DND-41 (cell line): ENCODE data around the gene TIPARP.

Source experiments
- ATAC-seq: fragments of 200-7000 bp; cut with Tn5 transposase; 3 replicates; pipeline ENCODE4 v1.9.1; 2021; ENCODE audit warnings: low read depth; ENCODE audit not compliant: insufficient read depth
- DNase-seq: peaks from one replicate; pipeline ENCODE4 v3.0.0-alpha.2; 2020
- H2AFZ ChIP-seq: 2 replicates; pipeline ENCODE4 v1.6.0; 2012; ENCODE audit warnings: low read depth, low read length
- H3K27ac ChIP-seq: 2 replicates; pipeline ENCODE4 v1.5.1; 2012; ENCODE audit warnings: low read length, inconsistent platforms
- H3K27me3 ChIP-seq: fragments of 200-600 bp; sonication (generic); 2 replicates; pipeline ENCODE4 v1.6.0; 2012; ENCODE audit warnings: low read length, mild to moderate bottlenecking, inconsistent platforms; ENCODE audit not compliant: insufficient read depth, poor library complexity
- H3K36me3 ChIP-seq: 2 replicates; pipeline ENCODE4 v1.5.1; 2012; ENCODE audit warnings: low read length, inconsistent platforms; ENCODE audit not compliant: insufficient read depth
- H3K4me1 ChIP-seq: 2 replicates; pipeline ENCODE4 v1.5.1; 2012; ENCODE audit warnings: mild to moderate bottlenecking, low read length; ENCODE audit not compliant: insufficient read depth
- H3K4me2 ChIP-seq: 2 replicates; pipeline ENCODE4 v1.6.0; 2012; ENCODE audit warnings: mild to moderate bottlenecking, moderate library complexity, low read length, inconsistent platforms; ENCODE audit not compliant: insufficient read depth
- H3K4me3 ChIP-seq, 2 experiments: fragments of 200-600 bp in 1 of 2; shearing (Covaris generic) in 1 of 2; 2 replicates each; pipeline ENCODE4 v1.5.1; 2012 to 2016; ENCODE audit warnings: inconsistent platforms in 2 of 2, low read length in 2 of 2, mild to moderate bottlenecking in 2 of 2, low read depth in 1 of 2, moderate library complexity in 1 of 2
- H3K79me2 ChIP-seq: 2 replicates; pipeline ENCODE4 v1.6.0; 2012; ENCODE audit warnings: low read length, inconsistent platforms; ENCODE audit not compliant: insufficient read depth
- H3K9ac ChIP-seq: 2 replicates; pipeline ENCODE4 v1.6.0; 2012; ENCODE audit warnings: low read depth, mild to moderate bottlenecking, inconsistent platforms, low read length, moderate library complexity
- H3K9me3 ChIP-seq: 2 replicates; pipeline ENCODE4 v1.5.1; 2012; ENCODE audit warnings: low read length, moderate library complexity, mild to moderate bottlenecking, inconsistent platforms; ENCODE audit not compliant: insufficient read depth, severe bottlenecking
- H4K20me1 ChIP-seq: 2 replicates; pipeline ENCODE4 v1.6.0; 2012; ENCODE audit warnings: low read length; ENCODE audit not compliant: insufficient read depth
- CTCF ChIP-seq: IDR thresholded peaks from 2 replicates; pipeline ENCODE4 v1.5.1; 2012; ENCODE audit warnings: borderline replicate concordance, low read length, moderate library complexity, mild to moderate bottlenecking; ENCODE audit not compliant: poor library complexity, severe bottlenecking; ENCODE audit errors: extremely low read depth
- EZH2 ChIP-seq: IDR thresholded peaks from 3 replicates; pipeline ENCODE4 v1.6.1; 2012; ENCODE audit warnings: borderline replicate concordance, low read depth, mild to moderate bottlenecking, moderate library complexity, low read length, inconsistent platforms; ENCODE audit not compliant: severe bottlenecking

The TIPARP gene

GRCh38 chr3:156689608-156690007 is 15.2 kb downstream of the TIPARP start:
- Histone ChIP-seq H3K27me3 (no peaks in the 10 kb centered on the region), H3K4me2 (no peak overlapping the region), H3K4me3 (no peak overlapping the region), H4K20me1 (peaks cover 20% of the 10 kb centered on the region; the same call in 1 of the 2 replicates), H3K4me1 (peaks cover 4% of the 10 kb centered on the region; the same call in 1 of the 2 replicates), H3K9me3 (no peaks in the 10 kb centered on the region), H3K9ac (no peak overlapping the region), H2AFZ (no peak overlapping the region), H3K36me3 (peaks cover 16% of the 10 kb centered on the region; the same call in 1 of the 2 replicates), H3K27ac (no peak overlapping the region), H3K79me2 (peaks cover 35% of the 10 kb centered on the region)
- TF ChIP-seq CTCF: no peak
- TF ChIP-seq EZH2: no peak
- ATAC-seq: no peak
- no peak for DNase-seq

- H3K9me3 ChIP-seq: no peaks in the 10 kb centered on the region
- no peak overlapping the region for H3K9ac ChIP-seq
- no peaks in the 10 kb centered on the region for H3K4me1 ChIP-seq
- peaks cover 19% of the 10 kb centered on the region for H3K79me2 ChIP-seq
- peaks cover 12% of the 10 kb centered on the region; the same call in 1 of the 2 replicates for H4K20me1 ChIP-seq
- no peak overlapping the region for H3K4me3 ChIP-seq
- peaks cover 36% of the 10 kb centered on the region for H3K36me3 ChIP-seq
- no peak overlapping the region for H3K27ac ChIP-seq
- H3K4me2 ChIP-seq: no peak overlapping the region
- H3K27me3 ChIP-seq: no peaks in the 10 kb centered on the region
- no peak for DNase-seq
- TF ChIP-seq EZH2 (no peak), CTCF (no peak)
- H2AFZ ChIP-seq: no peak overlapping the region
- no peak for ATAC-seq
Observed at GRCh38 chr3:156691920-156692319, 17.5 kb downstream of the TIPARP start.

GRCh38 chr3:156693166-156693565 is 18.8 kb downstream of the TIPARP start:
- no peak for ATAC-seq
- H3K36me3 ChIP-seq: peaks cover 43% of the 10 kb centered on the region
- peaks cover 10% of the 10 kb centered on the region for H3K79me2 ChIP-seq
- no peak for DNase-seq
- no peak overlapping the region for H3K4me2 ChIP-seq
- H2AFZ ChIP-seq: no peak overlapping the region
- H3K27me3 ChIP-seq: no peaks in the 10 kb centered on the region
- H3K4me1 ChIP-seq: no peaks in the 10 kb centered on the region
- H3K4me3 ChIP-seq: no peak overlapping the region
- H3K27ac ChIP-seq: no peak overlapping the region
- no peak for TF ChIP-seq EZH2
- TF ChIP-seq CTCF: no peak
- no peak overlapping the region for H3K9ac ChIP-seq
- no peaks in the 10 kb centered on the region for H3K9me3 ChIP-seq
- peaks cover 12% of the 10 kb centered on the region; the same call in 1 of the 2 replicates for H4K20me1 ChIP-seq
